Activated T-helper 9 cell treated with anti-CD3 and anti-CD28 coated beads, Interleukin-2, amount 50 U/mL, for 16 hours (primary cell): Measurements from ENCODE around the gene ASTN2.

Experiments
- DNase-seq: peaks from one replicate; pipeline ENCODE4 v3.0.0-alpha.2; 2020; ENCODE audit warnings: low read depth

The ASTN2 gene

GRCh38 chr9:117303643-117304230 is 111.1 kb downstream of the ASTN2 start:
- no peak for DNase-seq

- no peak for DNase-seq
These were observed 112.4 kb downstream of the ASTN2 start for GRCh38 chr9:117302487-117302886.

GRCh38 chr9:117300371-117301110 is 114.3 kb downstream of the ASTN2 start:
- no peak for DNase-seq

- no peak for DNase-seq
These were observed 118.4 kb downstream of the ASTN2 start for GRCh38 chr9:117296453-117296852.

GRCh38 chr9:117293206-117294114 is 121.4 kb downstream of the ASTN2 start:
- DNase-seq = no peak

GRCh38 chr9:117290856-117291622 is 123.8 kb downstream of the ASTN2 start:
- no peak for DNase-seq

- DNase-seq = no peak
These were observed 124.5 kb downstream of the ASTN2 start for GRCh38 chr9:117290306-117290840.

GRCh38 chr9:117286245-117286644 is 128.6 kb downstream of the ASTN2 start:
- DNase-seq = no peak

GRCh38 chr9:117284414-117284813 is 130.4 kb downstream of the ASTN2 start:
- DNase-seq = no peak

GRCh38 chr9:117282541-117282940 is 132.3 kb downstream of the ASTN2 start:
- no peak for DNase-seq

- DNase-seq = no peak
These were observed 136.3 kb downstream of the ASTN2 start for GRCh38 chr9:117278471-117279035.

GRCh38 chr9:117278020-117278419 is 136.8 kb downstream of the ASTN2 start:
- no peak for DNase-seq

GRCh38 chr9:117276444-117276843 is 138.4 kb downstream of the ASTN2 start:
- DNase-seq = no peak

- no peak for DNase-seq
These were observed 141.2 kb downstream of the ASTN2 start for GRCh38 chr9:117273612-117274011.

- DNase-seq = no peak
These were observed 145.9 kb downstream of the ASTN2 start for GRCh38 chr9:117268847-117269446.

GRCh38 chr9:117266855-117267497 is 147.9 kb downstream of the ASTN2 start:
- DNase-seq = no peak

GRCh38 chr9:117265253-117265652 is 149.6 kb downstream of the ASTN2 start:
- DNase-seq = no peak

GRCh38 chr9:117258184-117258866 is 156.5 kb downstream of the ASTN2 start:
- DNase-seq = no peak

- no peak for DNase-seq
These were observed 161.6 kb downstream of the ASTN2 start for GRCh38 chr9:117253261-117253660.
